GM21717 (cell line): ENCODE measurements around the gene KCNMA1.

Source experiments
- ATAC-seq: cut with Tn5 transposase; IDR thresholded peaks from one replicate; pipeline ENCODE4 v1.9.1; 2021; ENCODE audit warnings: mild to moderate bottlenecking, moderate library complexity; ENCODE audit not compliant: unreplicated experiment

KCNMA1 gene

GRCh38 chr10:77079592-77080300 is 557.9 kb downstream of the KCNMA1 start:
- ATAC-seq = no peak

DNA sequence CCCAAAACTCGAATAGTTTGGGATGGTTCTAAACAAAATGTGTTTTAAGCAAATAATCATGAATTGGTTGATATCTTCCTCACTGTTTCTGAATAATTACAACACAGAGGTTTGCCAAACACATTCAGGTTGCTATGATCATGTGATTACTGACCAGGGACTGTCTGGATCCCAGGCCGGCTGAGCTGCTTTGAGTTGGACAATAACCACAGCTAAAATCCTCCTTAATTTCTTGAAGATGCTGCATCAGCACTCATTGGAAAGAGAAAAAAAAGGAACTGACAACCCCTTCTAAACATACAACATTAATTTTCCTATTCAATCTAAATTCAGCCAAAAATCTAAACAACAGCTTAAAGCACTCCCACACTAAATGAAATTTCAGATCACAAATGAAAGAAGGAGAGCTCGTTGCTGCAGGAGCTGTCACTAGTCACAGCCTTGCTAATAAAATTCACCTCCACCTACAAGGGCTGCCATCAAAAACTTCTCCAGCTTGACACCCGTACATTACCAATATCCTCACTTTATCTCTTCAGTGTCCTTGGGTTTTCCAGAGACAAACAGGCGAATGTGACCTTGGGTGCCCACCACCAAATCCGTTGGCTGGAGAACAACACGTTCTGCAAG is 560.2 kb downstream of the KCNMA1 start:
- no peak for ATAC-seq

- no peak for ATAC-seq
These were observed 561.7 kb downstream of the KCNMA1 start for GRCh38 chr10:77075926-77076325.

GRCh38 chr10:77074104-77074624 is 563.4 kb downstream of the KCNMA1 start:
- ATAC-seq = no peak

DNA sequence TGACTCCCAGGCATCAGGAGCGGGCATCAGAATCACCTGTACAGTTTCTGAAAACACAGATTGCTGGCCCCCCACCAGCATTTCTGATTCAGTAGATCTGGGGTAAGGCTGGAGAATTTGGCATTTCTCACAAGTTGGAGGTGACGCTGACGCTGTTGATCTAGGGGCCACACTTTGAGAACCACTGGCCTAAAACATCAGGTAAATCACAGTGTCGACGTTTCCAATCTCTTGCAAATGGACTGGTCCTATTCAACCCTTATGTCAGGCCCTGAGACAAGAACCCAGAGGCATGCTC is 564.0 kb downstream of the KCNMA1 start:
- no peak for ATAC-seq

- ATAC-seq = no peak
These were observed 564.6 kb downstream of the KCNMA1 start for GRCh38 chr10:77072836-77073662.

GRCh38 chr10:77072361-77072835 is 565.2 kb downstream of the KCNMA1 start:
- ATAC-seq = no peak

GRCh38 chr10:77071956-77072355 is 565.7 kb downstream of the KCNMA1 start:
- ATAC-seq = no peak

DNA sequence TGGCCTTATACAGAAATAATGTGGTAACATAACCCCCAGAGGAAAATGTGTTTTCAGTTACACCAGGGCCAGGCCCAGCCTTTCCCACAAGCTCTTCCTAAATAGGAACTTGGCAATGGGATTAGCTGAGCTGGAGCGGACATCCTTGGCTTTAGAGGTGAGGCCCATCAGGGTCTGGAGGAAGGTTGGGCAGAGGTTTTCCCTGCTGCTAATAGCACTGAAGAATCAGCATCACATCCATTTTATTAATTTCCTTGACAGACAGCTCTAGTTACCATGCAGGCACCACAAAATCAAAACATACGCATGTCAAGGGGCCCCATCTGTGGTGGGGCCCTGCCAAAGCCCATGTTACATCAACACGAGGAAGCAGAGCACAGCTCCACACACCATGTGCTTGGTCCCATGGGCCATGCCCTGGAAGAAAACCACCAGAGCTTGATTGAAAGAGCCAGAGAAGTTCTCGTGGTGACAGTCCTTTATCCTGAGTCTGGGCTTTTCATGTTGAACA is 566.6 kb downstream of the KCNMA1 start:
- no peak for ATAC-seq

DNA sequence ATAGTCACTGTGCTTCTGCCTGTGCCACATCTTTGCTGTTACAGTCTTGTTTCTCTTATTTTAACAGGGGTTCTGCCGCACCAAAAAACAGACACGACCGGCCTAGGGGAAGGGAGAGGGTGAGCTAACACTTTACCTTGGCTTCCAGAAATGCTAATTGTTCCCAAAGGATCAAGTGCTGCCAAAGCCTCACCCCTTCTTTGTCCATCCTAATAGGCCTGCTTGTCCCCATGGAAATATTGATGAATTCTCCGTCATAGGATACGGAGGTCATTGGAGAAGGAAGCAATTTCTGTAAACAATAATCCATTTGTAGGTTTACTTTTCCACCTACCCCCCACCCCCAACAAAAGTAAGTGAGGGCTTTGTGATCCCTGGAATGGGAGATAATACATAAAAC is 567.3 kb downstream of the KCNMA1 start:
- ATAC-seq = no peak

DNA sequence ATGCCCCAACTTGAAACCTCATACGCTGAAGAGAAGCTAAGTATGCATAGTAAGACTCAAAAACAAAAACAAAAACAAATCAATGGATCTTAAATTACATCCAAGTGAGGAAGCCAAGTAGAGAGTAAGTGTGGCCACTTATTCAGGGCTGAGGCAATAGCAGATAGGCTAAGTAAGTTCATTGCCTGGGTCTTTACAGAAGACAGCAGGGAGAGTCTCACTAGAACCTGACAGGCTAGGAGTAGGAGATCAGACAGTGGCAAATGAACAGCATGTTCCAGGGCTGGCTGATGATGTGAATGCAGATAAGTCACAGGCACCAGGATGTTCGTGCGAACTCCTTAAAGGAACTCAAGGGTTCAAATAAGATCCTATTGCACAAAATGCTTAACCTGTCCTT is 568.6 kb downstream of the KCNMA1 start:
- no peak for ATAC-seq

GRCh38 chr10:77068272-77068671 is 569.3 kb downstream of the KCNMA1 start:
- no peak for ATAC-seq

- no peak for ATAC-seq
These were observed 575.2 kb downstream of the KCNMA1 start for GRCh38 chr10:77062381-77062780.

DNA sequence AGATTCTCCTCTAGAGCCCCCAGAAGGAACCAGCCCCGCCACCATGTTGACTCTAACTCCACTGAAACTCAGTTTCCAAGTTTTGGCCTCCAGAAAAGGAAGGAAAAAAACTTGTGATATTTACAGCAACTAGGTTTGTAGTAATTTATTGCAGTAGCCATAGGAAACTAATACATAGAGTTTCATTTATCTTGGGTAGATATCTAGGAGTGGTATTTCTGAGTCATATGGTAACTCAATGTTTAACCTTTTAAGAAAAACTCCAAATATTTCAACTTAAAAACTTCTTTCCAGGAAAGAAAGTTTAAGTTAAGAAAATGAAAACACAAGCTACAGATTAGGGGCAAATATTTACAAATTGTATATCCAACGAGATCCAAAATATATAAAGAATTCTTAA is 576.7 kb downstream of the KCNMA1 start:
- no peak for ATAC-seq

DNA sequence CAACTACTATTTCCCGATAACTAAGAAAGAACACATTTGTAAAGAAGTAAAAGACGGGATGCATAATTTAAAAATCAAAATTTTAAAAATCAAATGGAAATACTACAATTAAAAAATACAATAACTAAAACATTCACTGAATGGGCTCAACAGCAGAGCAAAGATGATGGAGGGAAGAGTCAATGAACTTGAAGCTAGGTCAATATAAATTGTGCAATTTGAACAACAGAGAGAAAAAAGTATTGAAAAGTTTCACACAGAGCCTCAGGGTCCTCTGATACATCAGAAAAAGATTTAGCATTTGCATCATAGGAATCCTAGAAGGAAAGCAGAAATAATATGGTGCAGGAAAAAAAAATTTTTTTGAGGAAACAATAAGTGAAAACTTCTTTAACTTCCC is 581.0 kb downstream of the KCNMA1 start:
- ATAC-seq = no peak

GRCh38 chr10:77052593-77052992 is 585.0 kb downstream of the KCNMA1 start:
- no peak for ATAC-seq

DNA sequence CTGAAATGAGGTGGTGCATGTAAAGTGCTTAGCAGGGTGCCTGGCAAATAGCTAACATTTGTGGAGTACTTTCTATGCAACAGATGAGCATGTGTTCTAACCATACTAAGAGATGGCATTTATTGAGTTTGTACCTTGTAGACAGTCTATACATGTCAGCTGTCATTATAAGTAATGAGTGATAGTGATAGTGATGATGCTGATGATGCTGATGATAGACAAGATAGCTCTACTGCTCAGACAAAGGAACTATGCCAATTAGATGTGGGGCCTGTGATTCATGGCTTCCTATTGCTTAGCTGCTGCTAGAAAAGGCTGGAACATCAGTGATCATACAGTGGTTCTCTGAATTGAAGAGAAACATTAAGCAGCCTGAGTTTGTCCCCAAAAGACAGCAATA is 585.8 kb downstream of the KCNMA1 start:
- ATAC-seq = no peak

DNA sequence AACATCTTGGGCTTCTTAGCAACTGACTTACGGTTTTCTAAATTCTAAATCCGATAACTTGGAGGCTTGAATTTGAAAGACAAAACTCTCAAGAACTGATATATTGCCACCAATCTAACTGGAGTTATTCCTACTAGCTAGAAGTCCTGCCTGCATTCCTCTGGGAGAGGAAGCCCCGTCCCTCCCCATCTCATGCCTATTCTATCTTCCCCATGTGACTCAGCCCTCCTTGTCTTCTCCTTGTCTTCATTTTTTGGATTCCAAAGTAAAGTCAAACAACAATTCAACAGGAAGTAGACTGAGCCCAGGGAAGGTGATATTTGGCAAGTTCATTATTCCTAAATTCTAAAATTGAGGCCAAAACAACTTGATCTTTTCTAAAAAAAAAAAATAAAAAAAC is 587.7 kb downstream of the KCNMA1 start:
- ATAC-seq = no peak

- no peak for ATAC-seq
These were observed 588.5 kb downstream of the KCNMA1 start for GRCh38 chr10:77049146-77049545.

- ATAC-seq = no peak
These were observed 592.5 kb downstream of the KCNMA1 start for GRCh38 chr10:77045085-77045484.

DNA sequence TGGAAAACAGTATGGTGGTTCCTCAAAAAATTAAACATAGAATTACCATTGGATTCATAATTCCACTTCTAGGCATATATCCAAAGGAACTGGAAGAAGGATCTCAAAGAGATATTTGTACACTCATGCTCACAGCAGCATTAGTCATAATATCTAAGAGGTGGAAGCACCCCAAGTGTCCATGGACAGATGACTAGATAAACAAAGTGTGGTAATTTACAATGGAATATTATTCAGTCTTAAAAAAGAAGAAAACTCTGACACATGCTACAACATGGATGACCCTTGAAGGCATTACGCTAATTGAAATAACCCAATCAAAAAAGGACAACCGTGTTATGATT is 594.2 kb downstream of the KCNMA1 start:
- no peak for ATAC-seq
